Measurements from ENCODE around the gene LCAT.

Gene LCAT

GRCh38 chr16:67968400-67969253 lies 24.7 kb upstream of the LCAT start, which contains the start of gene SLC12A4:
SLC12A4 (minus strand) TSS chr16:67968637; CDS start chr16:67968553, 84 bp downstream.
- DNase-seq = no peak

GRCh38 chr16:67967958-67968399 lies 24.1 kb upstream of the LCAT start:
- DNase-seq = no peak

- no peak for DNase-seq
Observed at GRCh38 chr16:67967183-67967957, 23.4 kb upstream of the LCAT start.

GRCh38 chr16:67966549-67967182 lies 22.7 kb upstream of the LCAT start:
- DNase-seq = no peak

- DNase-seq = no peak
Observed at GRCh38 chr16:67965668-67966548, 22.0 kb upstream of the LCAT start.

GRCh38 chr16:67964477-67965131 lies 20.7 kb upstream of the LCAT start:
- DNase-seq = no peak

GRCh38 chr16:67963662-67964321 lies 19.9 kb upstream of the LCAT start:
- DNase-seq = no peak

GRCh38 chr16:67963292-67963661 lies 19.4 kb upstream of the LCAT start:
- no peak for DNase-seq

- DNase-seq = no peak
Observed at GRCh38 chr16:67962135-67962534, 18.2 kb upstream of the LCAT start.

GRCh38 chr16:67961551-67961957 lies 17.6 kb upstream of the LCAT start:
- DNase-seq = no peak

- no peak for DNase-seq
Observed at GRCh38 chr16:67959536-67960329, 15.8 kb upstream of the LCAT start.

GRCh38 chr16:67957622-67958021 lies 13.7 kb upstream of the LCAT start:
- DNase-seq = no peak

GRCh38 chr16:67954421-67955196 lies 10.7 kb upstream of the LCAT start:
- DNase-seq = no peak

GRCh38 chr16:67953641-67954375 lies 9.9 kb upstream of the LCAT start:
- DNase-seq = no peak

GRCh38 chr16:67951485-67951884 lies 7.6 kb upstream of the LCAT start:
- no peak for DNase-seq

GRCh38 chr16:67950335-67950843 lies 6.5 kb upstream of the LCAT start:
- DNase-seq = no peak

- DNase-seq = no peak
Observed at GRCh38 chr16:67949645-67950044, 5.7 kb upstream of the LCAT start.

- no peak for DNase-seq
Observed at GRCh38 chr16:67948015-67948414, 4.1 kb upstream of the LCAT start.
